ENCODE results near the gene NOX3. TPM values are rescaled to one million over a fixed set of nuclear protein-coding genes. Genes with fewer than 3 reads are reported as not detected.

Gene NOX3
- total RNA-seq (not detected), total RNA-seq (0 to 0.04 (median 0) reads per million in 29 experiments)
- not detected for total RNA-seq (2013)

DNA sequence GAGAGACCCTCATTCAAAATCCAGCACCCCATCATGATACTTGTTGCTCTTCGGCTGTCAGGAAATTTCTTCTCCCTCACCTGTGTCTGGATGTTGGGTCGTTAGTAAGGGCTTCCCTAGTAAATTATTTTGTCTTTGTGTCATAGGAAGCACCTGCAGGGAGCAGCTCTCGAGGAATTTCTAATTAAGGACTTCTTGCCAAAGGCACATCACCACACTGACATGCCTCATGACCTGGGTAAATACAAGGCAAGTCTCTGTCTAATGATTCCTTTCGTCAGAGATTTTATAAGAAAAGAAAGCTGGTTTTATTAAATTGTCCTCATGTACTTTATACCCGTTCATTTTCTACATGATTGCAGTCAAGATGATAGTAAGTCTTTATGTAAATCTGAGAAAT is at the start of gene NOX3:
Gene NOX3, minus strand, starts transcription at position 74 of the 400 bp plus-strand sequence. Its CDS starts 39 bp downstream, at position 35.
- ATAC-seq (replicated peaks in 1 of 4) (no peak), DNase-seq (no peak)
- H3K36me3 Mint-ChIP-seq, result no peaks in the 10 kb centered on the region
- H3K36me3 ChIP-seq (ENCODE audit: control insufficient read depth in 2 of 2, extremely low read depth in 1 of 2, insufficient read depth in 1 of 2, low read length in 1 of 2), result no peaks in the 10 kb centered on the region
- H3K4me1 ChIP-seq (ENCODE audit: control insufficient read depth in 1 of 2, extremely low read depth in 1 of 2, insufficient read depth in 2 of 2, low read length in 2 of 2), result no peaks in the 10 kb centered on the region
- H3K9me3 ChIP-seq, result no peaks in the 10 kb centered on the region
- H3K27me3 Mint-ChIP-seq, result peaks cover 0 to 13% of the 10 kb centered on the region in 2 donors
- H3K4me1 Mint-ChIP-seq, result no peaks in the 10 kb centered on the region
- no peak within 1 kb of the TSS for H3K27ac ChIP-seq (ENCODE audit: low read length)
- no peaks in the 10 kb centered on the region for H3K27me3 ChIP-seq (replicated peaks in 1 of 2; ENCODE audit: control insufficient read depth in 2 of 2, extremely low read depth in 1 of 2, insufficient read depth in 2 of 2, low read length in 1 of 2)
- CTCF ChIA-PET, result no interaction called here
- no peak within 1 kb of the TSS for H3K27ac Mint-ChIP-seq
- POLR2A ChIA-PET, result no interaction called here
- no peaks in the 10 kb centered on the region for H3K9me3 Mint-ChIP-seq
- H3K4me3 ChIP-seq (ENCODE audit: control insufficient read depth in 1 of 2, extremely low read depth in 1 of 2, low read length in 1 of 2), result no peak within 1 kb of the TSS
- WGBS (ENCODE audit: insufficient coverage), result no CpG with 5 or more reads among the region's 5 CpGs
- no peak within 1 kb of the TSS for H3K4me3 Mint-ChIP-seq

- POLR2A ChIA-PET, result no interaction called here
- Mint-ChIP-seq H3K27me3 (peaks cover 0 to 7% of the 10 kb centered on the region in 2 donors), H3K9me3 (peaks cover 0 to 10% (median 3%) of the 10 kb centered on the region in 3 donors), H3K4me1 (peaks cover 0 to 8% (median 0%) of the 10 kb centered on the region in 3 donors), H3K27ac (no peak overlapping the region), H3K4me3 (no peak overlapping the region), H3K36me3 (no peaks in the 10 kb centered on the region)
- DNase-seq (no peak), ATAC-seq (replicated peaks in 1 of 4) (no peak)
- no CpG with 5 or more reads among the region's 5 CpGs for WGBS (ENCODE audit: insufficient coverage)
- H3K4me3 ChIP-seq (ENCODE audit: control insufficient read depth in 1 of 2, extremely low read depth in 1 of 2, low read length in 1 of 2), result no peak overlapping the region
- no peaks in the 10 kb centered on the region for H3K36me3 ChIP-seq (ENCODE audit: control insufficient read depth in 2 of 2, extremely low read depth in 1 of 2, insufficient read depth in 1 of 2, low read length in 1 of 2)
- CTCF ChIA-PET, result no interaction called here
- no peak overlapping the region for H3K27ac ChIP-seq (ENCODE audit: low read length)
- no peaks in the 10 kb centered on the region for H3K27me3 ChIP-seq (replicated peaks in 1 of 2; ENCODE audit: control insufficient read depth in 2 of 2, extremely low read depth in 1 of 2, insufficient read depth in 2 of 2, low read length in 1 of 2)
- no peaks in the 10 kb centered on the region for H3K4me1 ChIP-seq (ENCODE audit: control insufficient read depth in 1 of 2, extremely low read depth in 1 of 2, insufficient read depth in 2 of 2, low read length in 2 of 2)
- no peaks in the 10 kb centered on the region for H3K9me3 ChIP-seq
Observed at GRCh38 chr6:155504848-155505607, 49.4 kb upstream of the NOX3 start.

DNA sequence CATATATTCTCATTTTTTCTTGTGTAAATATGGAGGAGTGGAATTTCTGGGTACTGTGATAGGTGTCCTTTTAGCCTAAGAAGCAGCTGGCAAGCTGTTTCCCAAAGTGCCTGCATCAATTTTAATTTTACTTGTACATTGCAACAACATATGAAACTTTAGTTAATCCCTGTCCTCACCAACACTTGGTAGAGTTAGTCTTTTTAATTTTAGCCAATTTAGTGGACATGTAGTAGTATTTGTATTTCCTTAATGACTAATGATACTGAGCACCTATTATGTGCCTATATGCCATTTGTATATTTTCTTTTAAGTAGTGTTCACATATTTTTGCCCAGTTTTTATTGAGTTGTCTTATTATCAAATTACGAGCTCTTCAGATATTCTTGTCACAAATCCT is 46.8 kb upstream of the NOX3 start:
- H3K27ac Mint-ChIP-seq, result no peak overlapping the region
- ChIA-PET POLR2A (interaction anchor here in 1 of 2 donors (0.6 kb wide), 1 partner anchor 10 kb away, joined by 4 read pairs; no protein-coding TSS in a partner anchor), CTCF (no interaction called here)
- H3K9me3 Mint-ChIP-seq, result peaks cover 0 to 10% (median 3%) of the 10 kb centered on the region in 3 donors
- H3K27me3 Mint-ChIP-seq, result peaks cover 0 to 3% of the 10 kb centered on the region in 2 donors
- ATAC-seq (replicated peaks in 1 of 4), result no peak
- H3K27me3 ChIP-seq (replicated peaks in 1 of 2; ENCODE audit: control insufficient read depth in 2 of 2, extremely low read depth in 1 of 2, insufficient read depth in 2 of 2, low read length in 1 of 2), result no peaks in the 10 kb centered on the region
- H3K4me3 Mint-ChIP-seq, result no peak overlapping the region
- H3K27ac ChIP-seq (ENCODE audit: low read length), result no peak overlapping the region
- H3K36me3 Mint-ChIP-seq, result no peaks in the 10 kb centered on the region
- no peaks in the 10 kb centered on the region for H3K36me3 ChIP-seq (ENCODE audit: control insufficient read depth in 2 of 2, extremely low read depth in 1 of 2, insufficient read depth in 1 of 2, low read length in 1 of 2)
- no peak for DNase-seq
- no peak overlapping the region for H3K4me3 ChIP-seq (ENCODE audit: control insufficient read depth in 1 of 2, extremely low read depth in 1 of 2, low read length in 1 of 2)
- H3K4me1 ChIP-seq (ENCODE audit: control insufficient read depth in 1 of 2, extremely low read depth in 1 of 2, insufficient read depth in 2 of 2, low read length in 2 of 2), result no peaks in the 10 kb centered on the region
- H3K9me3 ChIP-seq, result no peaks in the 10 kb centered on the region
- peaks cover 0 to 8% (median 0%) of the 10 kb centered on the region in 3 donors for H3K4me1 Mint-ChIP-seq
- no CpG with 5 or more reads among the region's 1 CpG for whole genome bisulfite sequencing (ENCODE audit: insufficient coverage)

DNA sequence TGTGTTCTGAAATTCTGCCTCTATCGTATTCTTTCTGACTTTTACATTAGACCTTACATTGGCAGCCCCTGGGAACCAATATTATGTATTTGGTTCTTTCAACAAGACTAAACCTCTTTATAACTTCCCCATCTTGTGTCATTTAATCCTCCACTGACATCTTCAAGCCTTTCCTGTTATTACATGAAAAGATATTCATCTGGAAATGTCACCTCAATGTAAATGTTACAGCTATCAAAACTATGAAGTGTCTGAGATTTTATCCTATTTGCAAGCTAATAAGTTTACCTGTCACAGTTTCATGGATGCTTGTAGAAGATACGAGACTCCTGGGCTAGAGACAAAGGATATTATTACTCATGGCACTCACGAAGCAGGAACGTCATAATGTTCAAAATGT is 43.9 kb upstream of the NOX3 start:
- Mint-ChIP-seq H3K4me1 (no peaks in the 10 kb centered on the region), H3K27me3 (no peaks in the 10 kb centered on the region), H3K27ac (no peak overlapping the region), H3K9me3 (peaks cover 0 to 10% (median 3%) of the 10 kb centered on the region in 3 donors), H3K36me3 (no peaks in the 10 kb centered on the region), H3K4me3 (no peak overlapping the region)
- Histone ChIP-seq H3K4me3 (ENCODE audit: control insufficient read depth in 1 of 2, extremely low read depth in 1 of 2, low read length in 1 of 2) (no peak overlapping the region), H3K27ac (ENCODE audit: low read length) (no peak overlapping the region), H3K9me3 (no peaks in the 10 kb centered on the region), H3K27me3 (replicated peaks in 1 of 2; ENCODE audit: control insufficient read depth in 2 of 2, extremely low read depth in 1 of 2, insufficient read depth in 2 of 2, low read length in 1 of 2) (no peaks in the 10 kb centered on the region), H3K4me1 (ENCODE audit: control insufficient read depth in 1 of 2, extremely low read depth in 1 of 2, insufficient read depth in 2 of 2, low read length in 2 of 2) (no peaks in the 10 kb centered on the region), H3K36me3 (ENCODE audit: control insufficient read depth in 2 of 2, extremely low read depth in 1 of 2, insufficient read depth in 1 of 2, low read length in 1 of 2) (no peaks in the 10 kb centered on the region)
- ChIA-PET CTCF (interaction anchor here in 1 of 2 donors (1.3 kb wide), 1 partner anchor 29 kb away, joined by 3 read pairs; no protein-coding TSS in a partner anchor), POLR2A (no interaction called here)
- WGBS (ENCODE audit: insufficient coverage), result 85% methylated on average over 2 of the region's 4 CpGs
- DNase-seq (no peak), ATAC-seq (replicated peaks in 1 of 4) (no peak)

DNA sequence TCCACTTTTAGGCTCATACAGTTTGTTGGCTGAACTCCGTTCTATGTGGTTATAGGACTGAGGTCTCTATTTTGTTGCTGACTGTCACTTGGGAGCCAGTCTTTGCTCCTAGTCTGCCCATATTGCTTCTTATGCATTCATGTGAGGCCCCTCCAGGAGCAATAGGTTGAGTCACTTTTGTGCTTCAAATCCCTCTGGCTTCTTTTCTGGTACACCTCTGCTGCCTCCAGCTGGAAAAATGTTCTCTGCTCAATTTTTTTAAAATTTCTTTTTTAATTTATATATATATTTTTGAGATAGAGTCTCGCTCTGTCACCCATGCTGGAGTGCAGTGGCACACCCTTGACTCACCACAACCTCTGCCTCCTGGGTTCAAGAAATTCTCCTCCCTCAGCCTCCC is 42.7 kb upstream of the NOX3 start:
- Mint-ChIP-seq H3K27ac (no peak overlapping the region), H3K4me1 (peaks cover 0 to 2% (median 2%) of the 10 kb centered on the region in 3 donors), H3K9me3 (peaks cover 0 to 6% (median 0%) of the 10 kb centered on the region in 3 donors), H3K4me3 (no peak overlapping the region), H3K36me3 (no peaks in the 10 kb centered on the region), H3K27me3 (no peaks in the 10 kb centered on the region)
- WGBS (ENCODE audit: insufficient coverage), result 100% methylated on average over 1 of the region's 2 CpGs
- CTCF ChIA-PET, result no interaction called here
- no peaks in the 10 kb centered on the region for H3K4me1 ChIP-seq (ENCODE audit: control insufficient read depth in 1 of 2, extremely low read depth in 1 of 2, insufficient read depth in 2 of 2, low read length in 2 of 2)
- H3K4me3 ChIP-seq (ENCODE audit: control insufficient read depth in 1 of 2, extremely low read depth in 1 of 2, low read length in 1 of 2), result no peak overlapping the region
- ATAC-seq (replicated peaks in 1 of 4) (no peak), DNase-seq (no peak)
- no peak overlapping the region for H3K27ac ChIP-seq (ENCODE audit: low read length)
- no peaks in the 10 kb centered on the region for H3K36me3 ChIP-seq (ENCODE audit: control insufficient read depth in 2 of 2, extremely low read depth in 1 of 2, insufficient read depth in 1 of 2, low read length in 1 of 2)
- no peaks in the 10 kb centered on the region for H3K27me3 ChIP-seq (replicated peaks in 1 of 2; ENCODE audit: control insufficient read depth in 2 of 2, extremely low read depth in 1 of 2, insufficient read depth in 2 of 2, low read length in 1 of 2)
- POLR2A ChIA-PET, result no interaction called here
- H3K9me3 ChIP-seq, result no peaks in the 10 kb centered on the region

- POLR2A ChIA-PET, result no interaction called here
- CTCF ChIA-PET, result interaction anchor here (0.6 to 0.7 kb wide), 2 partner anchors 19 to 132 kb away, joined by 3 to 7 read pairs; no protein-coding TSS in a partner anchor
- no peak overlapping the region for H3K4me3 ChIP-seq (ENCODE audit: control insufficient read depth in 1 of 2, extremely low read depth in 1 of 2, low read length in 1 of 2)
- Mint-ChIP-seq H3K4me3 (no peak overlapping the region), H3K27me3 (peaks cover 0 to 3% of the 10 kb centered on the region in 2 donors), H3K27ac (no peak overlapping the region), H3K4me1 (peaks cover 0 to 2% (median 2%) of the 10 kb centered on the region in 3 donors), H3K36me3 (no peaks in the 10 kb centered on the region), H3K9me3 (peaks cover 4% of the 10 kb centered on the region in 3 donors)
- WGBS (ENCODE audit: insufficient coverage), result no CpG with 5 or more reads among the region's 3 CpGs
- H3K27me3 ChIP-seq (replicated peaks in 1 of 2; ENCODE audit: control insufficient read depth in 2 of 2, extremely low read depth in 1 of 2, insufficient read depth in 2 of 2, low read length in 1 of 2), result no peaks in the 10 kb centered on the region
- H3K36me3 ChIP-seq (ENCODE audit: control insufficient read depth in 2 of 2, extremely low read depth in 1 of 2, insufficient read depth in 1 of 2, low read length in 1 of 2), result no peaks in the 10 kb centered on the region
- no peak overlapping the region for H3K27ac ChIP-seq (ENCODE audit: low read length)
- ATAC-seq (replicated peaks in 1 of 4) (no peak), DNase-seq (no peak)
- H3K9me3 ChIP-seq, result no peaks in the 10 kb centered on the region
- no peaks in the 10 kb centered on the region for H3K4me1 ChIP-seq (ENCODE audit: control insufficient read depth in 1 of 2, extremely low read depth in 1 of 2, insufficient read depth in 2 of 2, low read length in 2 of 2)
Observed at GRCh38 chr6:155497273-155497672, 41.6 kb upstream of the NOX3 start.
